ENCODE measurements around the gene DNAJC10. TPM values are rescaled to one million over a fixed set of nuclear protein-coding genes. Genes with fewer than 3 reads are reported as not detected.

DNAJC10 gene
- total RNA-seq (100 to 1,000 TPM; 120 to 163 TPM), polyA plus RNA-seq (ENCODE audit: insufficient read length in 6 of 6) (100 to 1,000 TPM; 115 to 142 (median 130) TPM)
- long read RNA-seq, donor 1, full-length matches to known transcripts: 8 of 35 reads
- long read RNA-seq, donor 1, partial matches to known transcripts: 27 of 35 reads
- long read RNA-seq, donor 1, other reads (novel, unspliced or antisense): 0 of 35 reads
- long read RNA-seq, donor 2, full-length matches to known transcripts: 18 of 50 reads
- long read RNA-seq, donor 2, partial matches to known transcripts: 32 of 50 reads
- long read RNA-seq, donor 2, other reads (novel, unspliced or antisense): 0 of 50 reads
- long read RNA-seq, donor 3, full-length matches to known transcripts: 4 of 12 reads
- long read RNA-seq, donor 3, partial matches to known transcripts: 8 of 12 reads
- long read RNA-seq, donor 3, other reads (novel, unspliced or antisense): 0 of 12 reads
- long read RNA-seq, donor 4, partial matches to known transcripts: 12 of 12 reads
- long read RNA-seq, donor 4, other reads (novel, unspliced or antisense): 0 of 12 reads
- long read RNA-seq, donor 5, full-length matches to known transcripts: 7 of 12 reads
- long read RNA-seq, donor 5, partial matches to known transcripts: 5 of 12 reads
- long read RNA-seq, donor 5, other reads (novel, unspliced or antisense): 0 of 12 reads
- long read RNA-seq, donor 6, full-length matches to known transcripts: 14 of 23 reads
- long read RNA-seq, donor 6, partial matches to known transcripts: 9 of 23 reads
- long read RNA-seq, donor 6, other reads (novel, unspliced or antisense): 0 of 23 reads
- long read RNA-seq, donor 7, full-length matches to known transcripts: 6 of 11 reads
- long read RNA-seq, donor 7, partial matches to known transcripts: 0 of 11 reads
- long read RNA-seq, donor 7, other reads (novel, unspliced or antisense): 5 of 11 reads
- long read RNA-seq, donor 8, full-length matches to known transcripts: 8 of 8 reads
- long read RNA-seq, donor 8, partial matches to known transcripts: 0 of 8 reads
- long read RNA-seq, donor 8, other reads (novel, unspliced or antisense): 0 of 8 reads
- long read RNA-seq, donor 9: 0 reads
- long read RNA-seq, donor 10, partial matches to known transcripts: 7 of 7 reads
- long read RNA-seq, donor 10, other reads (novel, unspliced or antisense): 0 of 7 reads
- long read RNA-seq, donor 11, full-length matches to known transcripts: 5 of 14 reads
- long read RNA-seq, donor 11, partial matches to known transcripts: 9 of 14 reads
- long read RNA-seq, donor 11, other reads (novel, unspliced or antisense): 0 of 14 reads
- long read RNA-seq, donor 12, full-length matches to known transcripts: 8 of 14 reads
- long read RNA-seq, donor 12, partial matches to known transcripts: 6 of 14 reads
- long read RNA-seq, donor 12, other reads (novel, unspliced or antisense): 0 of 14 reads

- peaks cover 0 to 12% of the 10 kb centered on the region in 2 donors for H3K36me3 ChIP-seq
- H3K9me3 ChIP-seq: no peaks in the 10 kb centered on the region
- DNase-seq: peak; percentile 87 to 99 (median 92)
- TF ChIP-seq CTCF (IDR thresholded peaks at IDR 0.05): no peak
- H3K4me1 ChIP-seq: peaks cover 4 to 41% of the 10 kb centered on the region in 2 donors
- H3K27me3 ChIP-seq: no peaks in the 10 kb centered on the region
- H3K27ac ChIP-seq: peak within 1 kb of the TSS; percentile 85 to 95
- peak; percentile 98 for ATAC-seq
- H3K4me3 ChIP-seq: peak within 1 kb of the TSS; percentile 84 to 99
- intact Hi-C loops (cut with DNase I): no loop called here
Measured at GRCh38 chr2:182715892-182716649, at the start of gene DNAJC10. TSS of gene DNAJC10 (plus strand) at chr2:182716257. CDS start at chr2:182718087, 1,830 bp downstream.

- no peaks in the 10 kb centered on the region for H3K27me3 ChIP-seq
- no peak overlapping the region for H3K4me3 ChIP-seq
- no peaks in the 10 kb centered on the region for H3K9me3 ChIP-seq
- intact Hi-C loops (cut with DNase I): no loop called here
- DNase-seq: no peak
- H3K36me3 ChIP-seq: no peaks in the 10 kb centered on the region
- H3K4me1 ChIP-seq: no peaks in the 10 kb centered on the region
- peak in 1 of 2 donors; percentile 55 for TF ChIP-seq CTCF (IDR thresholded peaks at IDR 0.05)
- ATAC-seq: peak; percentile 53
- no peak overlapping the region for H3K27ac ChIP-seq
Measured at GRCh38 chr2:182666674-182667314, 49.3 kb upstream of the DNAJC10 start.

GRCh38 chr2:182667315-182667695 lies 48.8 kb upstream of the DNAJC10 start:
- Histone ChIP-seq H3K27me3 (no peaks in the 10 kb centered on the region), H3K36me3 (no peaks in the 10 kb centered on the region), H3K4me1 (no peaks in the 10 kb centered on the region), H3K4me3 (no peak overlapping the region), H3K27ac (no peak overlapping the region), H3K9me3 (no peaks in the 10 kb centered on the region)
- no peak for ATAC-seq
- no peak for TF ChIP-seq CTCF (IDR thresholded peaks at IDR 0.05)
- DNase-seq: no peak
- intact Hi-C loops (cut with DNase I): no loop called here

- H3K4me1 ChIP-seq: no peaks in the 10 kb centered on the region
- peak in 2 of 4 donors; percentile 7 to 21 for DNase-seq
- no peak overlapping the region for H3K27ac ChIP-seq
- H3K9me3 ChIP-seq: no peaks in the 10 kb centered on the region
- TF ChIP-seq CTCF (IDR thresholded peaks at IDR 0.05): no peak
- H3K27me3 ChIP-seq: no peaks in the 10 kb centered on the region
- ATAC-seq: peak; percentile 65
- H3K4me3 ChIP-seq: no peak overlapping the region
- no peaks in the 10 kb centered on the region for H3K36me3 ChIP-seq
- intact Hi-C loops (cut with DNase I): no loop called here
Measured at GRCh38 chr2:182668671-182669070, 47.4 kb upstream of the DNAJC10 start.
